ENCODE results near the gene CLBA1. TPM values are rescaled to one million over a fixed set of nuclear protein-coding genes. Genes with fewer than 3 reads are reported as not detected.

Gene CLBA1
- total and polyA plus RNA-seq, 2 donors = 3.3 to 12.9 TPM

DNA sequence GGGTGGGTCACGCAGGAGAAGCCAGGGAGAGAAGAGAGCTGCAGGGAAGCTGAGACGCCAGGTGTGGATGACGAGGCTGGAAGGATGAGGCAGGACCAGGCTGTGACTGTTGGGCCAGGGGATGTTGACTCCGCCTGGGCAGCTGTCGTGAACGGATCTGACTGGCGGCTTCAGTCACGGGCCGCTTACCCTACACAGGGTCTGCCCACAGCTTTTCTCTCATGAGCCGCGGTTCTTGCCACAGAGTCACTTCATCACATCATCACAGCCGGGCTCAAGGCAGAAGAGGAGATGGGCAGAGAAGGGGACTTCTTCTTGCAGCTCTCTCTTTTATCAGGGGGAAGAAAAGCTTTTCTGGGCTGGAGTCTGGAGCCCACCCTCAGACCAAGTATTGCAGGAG, 7.7 kb downstream of the CLBA1 start:
- Histone ChIP-seq H3K4me1 (ENCODE audit: control insufficient read depth in 2 of 2, insufficient read depth in 2 of 2, low read length in 2 of 2) (no peaks in the 10 kb centered on the region), H3K27me3 (ENCODE audit: control insufficient read depth in 2 of 2, insufficient read depth in 1 of 2, low read length in 1 of 2) (no peaks in the 10 kb centered on the region), H3K27ac (ENCODE audit: low read depth in 1 of 2, low read length in 1 of 2) (no peak overlapping the region), H3K36me3 (ENCODE audit: control insufficient read depth in 2 of 2, insufficient read depth in 2 of 2, low read length in 1 of 2) (no peaks in the 10 kb centered on the region), H3K9me3 (ENCODE audit: control insufficient read depth in 2 of 2, insufficient read depth in 1 of 2, low read length in 1 of 2) (no peaks in the 10 kb centered on the region), H3K4me3 (ENCODE audit: low read length in 2 of 2) (no peak overlapping the region)
- DNase-seq (ENCODE audit: low read depth in 6 of 9, low spot score in 9 of 9) = no peak
- WGBS = 94% methylated on average over 12 of the region's 12 CpGs

- Histone ChIP-seq H3K9me3 (ENCODE audit: control insufficient read depth in 2 of 2, insufficient read depth in 1 of 2, low read length in 1 of 2) (no peaks in the 10 kb centered on the region), H3K4me1 (ENCODE audit: control insufficient read depth in 2 of 2, insufficient read depth in 2 of 2, low read length in 2 of 2) (no peaks in the 10 kb centered on the region), H3K27ac (ENCODE audit: low read depth in 1 of 2, low read length in 1 of 2) (no peak overlapping the region), H3K4me3 (ENCODE audit: low read length in 2 of 2) (no peak overlapping the region), H3K36me3 (ENCODE audit: control insufficient read depth in 2 of 2, insufficient read depth in 2 of 2, low read length in 1 of 2) (no peaks in the 10 kb centered on the region), H3K27me3 (ENCODE audit: control insufficient read depth in 2 of 2, insufficient read depth in 1 of 2, low read length in 1 of 2) (no peaks in the 10 kb centered on the region)
- WGBS = 88% methylated on average over 22 of the region's 22 CpGs
- no peak for DNase-seq (ENCODE audit: low read depth in 6 of 9, low spot score in 9 of 9)
Measured at GRCh38 chr14:104993808-104994591, 8.4 kb downstream of the CLBA1 start.

- H3K27ac ChIP-seq (ENCODE audit: low read depth in 1 of 2, low read length in 1 of 2) = no peak overlapping the region
- H3K4me1 ChIP-seq (ENCODE audit: control insufficient read depth in 2 of 2, insufficient read depth in 2 of 2, low read length in 2 of 2) = no peaks in the 10 kb centered on the region
- no peaks in the 10 kb centered on the region for H3K9me3 ChIP-seq (ENCODE audit: control insufficient read depth in 2 of 2, insufficient read depth in 1 of 2, low read length in 1 of 2)
- no peak overlapping the region for H3K4me3 ChIP-seq (ENCODE audit: low read length in 2 of 2)
- H3K27me3 ChIP-seq (ENCODE audit: control insufficient read depth in 2 of 2, insufficient read depth in 1 of 2, low read length in 1 of 2) = no peaks in the 10 kb centered on the region
- DNase-seq (ENCODE audit: low read depth in 6 of 9, low spot score in 9 of 9) = no peak
- H3K36me3 ChIP-seq (ENCODE audit: control insufficient read depth in 2 of 2, insufficient read depth in 2 of 2, low read length in 1 of 2) = no peaks in the 10 kb centered on the region
- WGBS = 94% methylated on average over 6 of the region's 6 CpGs
Measured at GRCh38 chr14:104994978-104995377, 9.4 kb downstream of the CLBA1 start.

DNA sequence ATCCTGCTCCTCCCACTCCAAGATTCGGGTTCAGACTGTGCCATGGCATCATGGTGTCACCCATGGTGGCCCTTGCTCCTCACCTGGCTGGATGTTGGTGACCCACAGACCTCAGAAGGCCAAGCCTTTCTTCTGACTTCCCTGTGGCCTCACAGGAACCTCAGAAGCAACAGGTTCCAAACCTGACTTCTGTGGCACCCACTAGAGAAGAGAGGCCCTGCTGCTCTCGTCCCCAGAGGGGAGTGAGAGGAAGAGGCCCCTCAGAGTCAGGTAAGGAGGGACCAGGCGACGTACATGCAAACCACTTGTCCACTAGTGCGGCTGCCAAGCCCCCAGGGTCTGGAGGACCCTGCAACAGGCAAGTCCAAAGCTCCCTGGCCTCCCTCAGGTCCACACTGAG, 10.4 kb downstream of the CLBA1 start:
- WGBS = 97% methylated on average over 5 of the region's 5 CpGs
- H3K9me3 ChIP-seq (ENCODE audit: control insufficient read depth in 2 of 2, insufficient read depth in 1 of 2, low read length in 1 of 2) = no peaks in the 10 kb centered on the region
- DNase-seq (ENCODE audit: low read depth in 6 of 9, low spot score in 9 of 9) = no peak
- H3K27me3 ChIP-seq (ENCODE audit: control insufficient read depth in 2 of 2, insufficient read depth in 1 of 2, low read length in 1 of 2) = no peaks in the 10 kb centered on the region
- H3K4me3 ChIP-seq (ENCODE audit: low read length in 2 of 2) = no peak overlapping the region
- H3K36me3 ChIP-seq (ENCODE audit: control insufficient read depth in 2 of 2, insufficient read depth in 2 of 2, low read length in 1 of 2) = no peaks in the 10 kb centered on the region
- H3K4me1 ChIP-seq (ENCODE audit: control insufficient read depth in 2 of 2, insufficient read depth in 2 of 2, low read length in 2 of 2) = no peaks in the 10 kb centered on the region
- no peak overlapping the region for H3K27ac ChIP-seq (ENCODE audit: low read depth in 1 of 2, low read length in 1 of 2)

GRCh38 chr14:104996483-104996882, 10.9 kb downstream of the CLBA1 start:
- H3K4me1 ChIP-seq (ENCODE audit: control insufficient read depth in 2 of 2, insufficient read depth in 2 of 2, low read length in 2 of 2) = no peaks in the 10 kb centered on the region
- no peak for DNase-seq (ENCODE audit: low read depth in 6 of 9, low spot score in 9 of 9)
- no peaks in the 10 kb centered on the region for H3K36me3 ChIP-seq (ENCODE audit: control insufficient read depth in 2 of 2, insufficient read depth in 2 of 2, low read length in 1 of 2)
- 98% methylated on average over 13 of the region's 13 CpGs for whole genome bisulfite sequencing
- no peak overlapping the region for H3K27ac ChIP-seq (ENCODE audit: low read depth in 1 of 2, low read length in 1 of 2)
- H3K27me3 ChIP-seq (ENCODE audit: control insufficient read depth in 2 of 2, insufficient read depth in 1 of 2, low read length in 1 of 2) = no peaks in the 10 kb centered on the region
- no peaks in the 10 kb centered on the region for H3K9me3 ChIP-seq (ENCODE audit: control insufficient read depth in 2 of 2, insufficient read depth in 1 of 2, low read length in 1 of 2)
- H3K4me3 ChIP-seq (ENCODE audit: low read length in 2 of 2) = no peak overlapping the region

GRCh38 chr14:104998801-104999200, 13.2 kb downstream of the CLBA1 start:
- 97% methylated on average over 5 of the region's 5 CpGs for WGBS
- no peak for DNase-seq (ENCODE audit: low read depth in 6 of 9, low spot score in 9 of 9)
- H3K9me3 ChIP-seq (ENCODE audit: control insufficient read depth in 2 of 2, insufficient read depth in 1 of 2, low read length in 1 of 2) = no peaks in the 10 kb centered on the region

GRCh38 chr14:104999361-104999760, 13.8 kb downstream of the CLBA1 start:
- WGBS = over 99% methylated on average over 3 of the region's 3 CpGs
- no peaks in the 10 kb centered on the region for H3K36me3 ChIP-seq (ENCODE audit: control insufficient read depth in 2 of 2, insufficient read depth in 2 of 2, low read length in 1 of 2)

More at GRCh38 chr14:104998801-104999200, 13.2 kb downstream of the CLBA1 start:
- Histone ChIP-seq H3K4me1 (ENCODE audit: control insufficient read depth in 2 of 2, insufficient read depth in 2 of 2, low read length in 2 of 2) (no peaks in the 10 kb centered on the region), H3K4me3 (ENCODE audit: low read length in 2 of 2) (no peak overlapping the region), H3K27me3 (ENCODE audit: control insufficient read depth in 2 of 2, insufficient read depth in 1 of 2, low read length in 1 of 2) (no peaks in the 10 kb centered on the region), H3K27ac (ENCODE audit: low read depth in 1 of 2, low read length in 1 of 2) (no peak overlapping the region), H3K36me3 (ENCODE audit: control insufficient read depth in 2 of 2, insufficient read depth in 2 of 2, low read length in 1 of 2) (no peaks in the 10 kb centered on the region)

GRCh38 chr14:105005329-105005928, 19.8 kb downstream of the CLBA1 start:
- no peak for DNase-seq (ENCODE audit: low read depth in 6 of 9, low spot score in 9 of 9)
- WGBS = 92% methylated on average over 20 of the region's 20 CpGs

More at GRCh38 chr14:104999361-104999760, 13.8 kb downstream of the CLBA1 start:
- Histone ChIP-seq H3K27ac (ENCODE audit: low read depth in 1 of 2, low read length in 1 of 2) (no peak overlapping the region), H3K4me1 (ENCODE audit: control insufficient read depth in 2 of 2, insufficient read depth in 2 of 2, low read length in 2 of 2) (no peaks in the 10 kb centered on the region), H3K4me3 (ENCODE audit: low read length in 2 of 2) (no peak overlapping the region), H3K9me3 (ENCODE audit: control insufficient read depth in 2 of 2, insufficient read depth in 1 of 2, low read length in 1 of 2) (no peaks in the 10 kb centered on the region), H3K27me3 (ENCODE audit: control insufficient read depth in 2 of 2, insufficient read depth in 1 of 2, low read length in 1 of 2) (no peaks in the 10 kb centered on the region)
- DNase-seq (ENCODE audit: low read depth in 6 of 9, low spot score in 9 of 9) = no peak

GRCh38 chr14:105005929-105006830, 20.6 kb downstream of the CLBA1 start:
- no peak overlapping the region for H3K27ac ChIP-seq (ENCODE audit: low read depth in 1 of 2, low read length in 1 of 2)
- no peak overlapping the region for H3K4me3 ChIP-seq (ENCODE audit: low read length in 2 of 2)
- H3K27me3 ChIP-seq (ENCODE audit: control insufficient read depth in 2 of 2, insufficient read depth in 1 of 2, low read length in 1 of 2) = no peaks in the 10 kb centered on the region
- no peaks in the 10 kb centered on the region for H3K9me3 ChIP-seq (ENCODE audit: control insufficient read depth in 2 of 2, insufficient read depth in 1 of 2, low read length in 1 of 2)
- peaks cover 44 to 51% of the 10 kb centered on the region in 2 donors for H3K36me3 ChIP-seq (ENCODE audit: control insufficient read depth in 2 of 2, insufficient read depth in 2 of 2, low read length in 1 of 2)
- H3K4me1 ChIP-seq (ENCODE audit: control insufficient read depth in 2 of 2, insufficient read depth in 2 of 2, low read length in 2 of 2) = no peaks in the 10 kb centered on the region
- WGBS = 98% methylated on average over 21 of the region's 21 CpGs
- DNase-seq (ENCODE audit: low read depth in 6 of 9, low spot score in 9 of 9) = no peak

More at GRCh38 chr14:105005329-105005928, 19.8 kb downstream of the CLBA1 start:
- Histone ChIP-seq H3K27ac (ENCODE audit: low read depth in 1 of 2, low read length in 1 of 2) (no peak overlapping the region), H3K36me3 (ENCODE audit: control insufficient read depth in 2 of 2, insufficient read depth in 2 of 2, low read length in 1 of 2) (peaks cover 38 to 46% of the 10 kb centered on the region in 2 donors), H3K4me3 (ENCODE audit: low read length in 2 of 2) (no peak overlapping the region), H3K4me1 (ENCODE audit: control insufficient read depth in 2 of 2, insufficient read depth in 2 of 2, low read length in 2 of 2) (no peaks in the 10 kb centered on the region), H3K27me3 (ENCODE audit: control insufficient read depth in 2 of 2, insufficient read depth in 1 of 2, low read length in 1 of 2) (no peaks in the 10 kb centered on the region), H3K9me3 (ENCODE audit: control insufficient read depth in 2 of 2, insufficient read depth in 1 of 2, low read length in 1 of 2) (no peaks in the 10 kb centered on the region)
